8988T (cell line): ENCODE results near the gene TPM1.
"Not testable (repeated sequence)": the region's sequence is repeated elsewhere in the genome, so short reads cannot be mapped to it uniquely, and the experiment has no call there.

ENCODE experiments used
- DNase-seq: peaks from one replicate; pipeline ENCODE4 v3.0.0; 2011

The TPM1 gene

GRCh38 chr15:63105354-63105753 is 62.8 kb downstream of the TPM1 start:
- DNase-seq = not testable (repeated sequence)

GRCh38 chr15:63107895-63108546 is 65.5 kb downstream of the TPM1 start:
- DNase-seq = no peak

- no peak for DNase-seq
Observed at GRCh38 chr15:63109498-63109897, 67.0 kb downstream of the TPM1 start.

GRCh38 chr15:63109920-63110319 is 67.4 kb downstream of the TPM1 start:
- DNase-seq = no peak

- no peak for DNase-seq
Observed at GRCh38 chr15:63110428-63111026, 68.0 kb downstream of the TPM1 start.

GRCh38 chr15:63111481-63111880 is 68.9 kb downstream of the TPM1 start:
- DNase-seq = no peak

GRCh38 chr15:63112871-63113270 is 70.3 kb downstream of the TPM1 start:
- no peak for DNase-seq

- no peak for DNase-seq
Observed at GRCh38 chr15:63114465-63114864, 71.9 kb downstream of the TPM1 start.
